Measurements from ENCODE around the gene PPP1R2.
"Not testable (repeated sequence)": the region's sequence is repeated elsewhere in the genome, so short reads cannot be mapped to it uniquely, and the experiment has no call there.

PPP1R2 gene

DNA sequence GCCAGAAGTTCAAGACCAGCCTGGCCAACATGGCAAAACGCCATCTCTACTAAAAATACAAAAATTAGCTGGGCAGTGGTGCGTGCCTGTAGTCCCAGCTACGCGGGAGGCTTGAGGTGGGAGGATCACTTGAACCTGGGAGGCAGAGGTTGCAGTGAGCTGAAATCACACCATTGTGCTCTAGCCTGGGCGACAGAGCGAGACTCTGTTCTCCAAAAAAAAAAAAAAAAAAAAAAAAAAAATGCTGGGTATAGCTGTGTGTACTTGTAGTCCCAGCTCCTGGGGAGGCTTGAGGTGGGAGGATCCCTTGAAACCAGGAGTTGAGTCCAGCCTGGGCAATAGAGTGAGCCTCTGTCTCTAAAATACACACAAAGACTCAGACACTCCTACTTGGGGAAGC, 32.0 kb downstream of the PPP1R2 start:
- H3K4me3 ChIP-seq (ENCODE audit: low read depth, low read length), result no peak overlapping the region
- no peak for TF ChIP-seq CTCF (IDR thresholded peaks at IDR 0.05; ENCODE audit: borderline replicate concordance, insufficient read depth, low read depth, low read length)

- TF ChIP-seq CTCF (IDR thresholded peaks at IDR 0.05; ENCODE audit: borderline replicate concordance, insufficient read depth, low read depth, low read length), result no peak
- H3K4me3 ChIP-seq (ENCODE audit: low read depth, low read length), result no peak overlapping the region
Observed at GRCh38 chr3:195508185-195508584, 34.9 kb downstream of the PPP1R2 start.

DNA sequence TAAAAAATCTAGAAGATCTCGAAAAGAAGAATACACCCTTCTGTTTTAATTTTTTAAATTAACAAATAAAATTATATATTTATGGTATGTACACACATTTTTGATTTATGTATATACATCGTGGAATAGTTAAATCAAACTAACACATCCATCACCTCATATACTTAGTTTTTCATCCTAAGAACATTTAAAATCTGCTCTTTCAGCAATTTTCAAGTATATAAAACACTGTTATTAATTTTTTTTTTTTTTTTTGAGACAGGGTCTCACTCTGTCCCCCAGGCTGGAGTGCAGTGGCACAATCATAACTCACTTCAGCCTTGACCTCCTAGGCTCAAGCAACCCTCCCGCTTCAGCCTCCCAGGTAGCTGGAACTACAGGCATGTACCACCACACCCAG, 67.5 kb downstream of the PPP1R2 start:
- no peak overlapping the region for H3K4me3 ChIP-seq (ENCODE audit: low read depth, low read length)
- TF ChIP-seq CTCF (IDR thresholded peaks at IDR 0.05; ENCODE audit: borderline replicate concordance, insufficient read depth, low read depth, low read length), result no peak

DNA sequence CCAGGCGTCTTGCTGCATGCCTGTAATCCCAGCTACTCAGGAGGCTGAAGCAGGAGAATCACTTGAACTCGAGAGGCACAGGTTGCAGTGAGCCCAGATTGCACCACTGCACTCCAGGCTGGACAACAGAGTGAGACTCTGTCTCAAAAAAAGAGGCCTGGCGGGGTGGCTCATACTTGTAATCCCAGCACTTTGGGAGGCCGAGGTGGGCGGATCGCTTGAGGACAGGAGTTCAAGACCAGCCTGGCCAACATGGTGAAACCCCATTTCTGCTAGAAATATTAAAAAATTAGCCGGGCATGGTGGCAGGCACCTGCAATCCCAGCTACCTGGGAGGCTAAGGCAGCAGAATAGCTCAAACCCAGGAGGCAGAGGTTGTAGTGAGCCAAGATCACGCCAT, 68.0 kb downstream of the PPP1R2 start:
- not testable (repeated sequence) for H3K4me3 ChIP-seq (ENCODE audit: low read depth, low read length)

DNA sequence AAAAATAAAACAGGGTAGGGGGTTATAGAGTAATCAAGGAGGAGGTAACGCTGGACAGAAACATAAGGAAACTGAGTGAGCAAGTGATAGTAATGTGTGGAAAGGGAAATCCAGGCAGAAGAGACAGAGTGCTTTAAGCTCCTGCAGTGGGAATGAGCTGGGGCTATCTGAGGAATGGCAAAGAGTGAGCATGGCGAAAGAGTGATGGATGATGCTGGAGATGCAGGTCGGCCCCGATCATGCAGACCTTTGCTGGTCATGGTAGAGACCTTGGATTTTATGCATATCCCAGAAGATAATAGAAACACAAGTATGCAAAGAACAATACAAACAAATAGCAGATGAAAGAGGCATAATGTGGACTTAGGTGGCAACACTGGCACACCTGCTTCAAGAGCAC, 74.3 kb downstream of the PPP1R2 start:
- no peak overlapping the region for H3K4me3 ChIP-seq (ENCODE audit: low read depth, low read length)
- TF ChIP-seq CTCF (IDR thresholded peaks at IDR 0.05; ENCODE audit: borderline replicate concordance, insufficient read depth, low read depth, low read length), result no peak

GRCh38 chr3:195468391-195468776, 74.7 kb downstream of the PPP1R2 start:
- TF ChIP-seq CTCF (IDR thresholded peaks at IDR 0.05; ENCODE audit: borderline replicate concordance, insufficient read depth, low read depth, low read length), result no peak

DNA sequence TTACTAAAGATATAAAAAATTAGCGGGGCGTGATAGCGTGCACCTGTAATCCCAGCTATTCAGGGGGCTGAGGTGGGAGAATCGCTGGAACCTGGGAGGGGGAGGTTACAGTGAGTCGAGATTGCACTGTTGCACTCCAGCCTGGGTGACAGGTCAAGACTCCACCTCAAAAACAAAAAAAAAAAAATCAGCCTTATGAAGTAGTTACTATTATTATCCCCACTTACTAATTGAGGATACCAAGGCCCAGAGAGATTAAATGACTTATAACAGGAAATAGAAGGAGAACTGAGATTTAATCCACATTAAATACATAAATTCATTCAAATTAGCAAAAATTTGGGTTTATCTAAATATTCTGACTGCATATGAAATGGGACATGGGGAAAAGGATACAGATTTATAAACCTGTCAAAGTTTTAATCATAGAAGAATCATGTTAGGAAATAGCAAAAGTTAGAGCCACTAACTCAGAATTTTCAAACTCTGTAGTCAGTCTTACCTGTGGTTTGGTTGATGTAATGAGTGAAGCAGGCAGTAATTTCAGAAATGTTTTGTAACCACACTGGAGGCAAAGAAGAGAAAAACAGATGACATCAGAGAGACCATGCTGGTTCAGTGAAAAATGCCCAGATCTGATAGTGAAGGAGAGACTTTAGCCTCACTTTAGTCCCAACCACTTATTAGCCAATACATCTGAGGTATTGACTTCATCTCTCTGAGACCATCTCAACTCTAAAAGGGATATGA, 75.3 kb downstream of the PPP1R2 start:
- TF ChIP-seq CTCF (IDR thresholded peaks at IDR 0.05; ENCODE audit: borderline replicate concordance, insufficient read depth, low read depth, low read length), result no peak
- no peak overlapping the region for H3K4me3 ChIP-seq (ENCODE audit: low read depth, low read length)

More at GRCh38 chr3:195468391-195468776, 74.7 kb downstream of the PPP1R2 start:
- H3K4me3 ChIP-seq (ENCODE audit: low read depth, low read length), result no peak overlapping the region

Data from GM12875 (cell line).